ENCODE results near the gene C11orf97.

C11orf97 gene

DNA sequence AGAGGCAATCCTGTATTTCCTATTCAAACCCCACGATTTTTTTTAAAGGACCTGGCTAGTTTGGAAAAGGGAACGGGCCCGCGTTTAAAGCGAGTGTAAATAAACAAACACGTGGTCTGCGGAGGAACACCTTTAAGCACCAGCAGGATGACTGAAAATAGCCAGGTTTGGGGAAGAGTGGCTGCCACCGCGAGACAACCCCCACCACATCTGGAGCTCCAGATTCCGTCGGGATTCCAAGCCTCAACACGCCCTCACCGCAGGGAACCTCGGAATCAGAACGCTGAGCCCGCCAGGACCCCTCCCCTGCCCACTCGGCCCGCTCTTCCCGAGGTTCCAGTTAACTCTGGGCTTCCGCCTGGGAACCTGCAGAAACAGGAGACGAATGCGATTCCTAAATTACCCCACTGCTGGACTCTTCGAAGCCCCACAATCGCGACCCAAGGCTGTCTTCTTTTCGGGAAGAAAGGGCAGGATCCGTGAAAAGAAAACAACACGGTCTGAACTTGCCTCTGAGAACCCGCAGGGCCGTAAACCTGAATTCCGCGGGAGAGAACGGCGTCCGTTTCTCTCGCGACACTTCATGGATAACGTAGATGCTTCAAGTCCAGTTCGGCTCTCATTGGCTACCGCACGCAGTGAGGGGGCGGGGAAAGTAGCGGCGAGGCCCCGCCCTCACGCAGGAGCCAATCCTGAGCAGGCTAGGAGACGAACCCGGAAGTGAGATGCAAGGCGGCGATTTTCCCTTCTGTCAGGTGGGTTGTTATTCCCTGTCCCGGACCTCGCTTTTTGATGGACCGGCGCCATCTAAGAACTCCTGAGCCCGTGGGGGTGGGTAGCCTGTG lies 18.8 kb upstream of the C11orf97 start, which contains the start of the genes ANKRD49 and MRE11:
Gene ANKRD49, plus strand, starts transcription at position 704 of the 845 bp plus-strand sequence. CDS start 2,710 bp downstream, outside the sequence.
Gene MRE11, minus strand, starts transcription at position 564 of the 845 bp plus-strand sequence. CDS start 1,043 bp downstream, outside the sequence.
- TF ChIP-seq SIN3A (IDR thresholded peaks at IDR 0.05; ENCODE audit: borderline replicate concordance, insufficient read depth, low read length) (peak; percentile 97), FOXP2 (optimal IDR thresholded peaks at IDR 0.05; ENCODE audit: borderline replicate concordance, extremely low read depth, extremely low read length, insufficient read depth) (no peak), POLR2AphosphoS5 (IDR thresholded peaks at IDR 0.05; ENCODE audit: low read depth, low read length) (peak; percentile 83), TAF1 (IDR thresholded peaks at IDR 0.05; ENCODE audit: borderline replicate concordance, insufficient read depth, low read length) (peak; percentile 40; the same call in 1 of the 2 replicates)
- TF ChIP-seq, protein P1, sequence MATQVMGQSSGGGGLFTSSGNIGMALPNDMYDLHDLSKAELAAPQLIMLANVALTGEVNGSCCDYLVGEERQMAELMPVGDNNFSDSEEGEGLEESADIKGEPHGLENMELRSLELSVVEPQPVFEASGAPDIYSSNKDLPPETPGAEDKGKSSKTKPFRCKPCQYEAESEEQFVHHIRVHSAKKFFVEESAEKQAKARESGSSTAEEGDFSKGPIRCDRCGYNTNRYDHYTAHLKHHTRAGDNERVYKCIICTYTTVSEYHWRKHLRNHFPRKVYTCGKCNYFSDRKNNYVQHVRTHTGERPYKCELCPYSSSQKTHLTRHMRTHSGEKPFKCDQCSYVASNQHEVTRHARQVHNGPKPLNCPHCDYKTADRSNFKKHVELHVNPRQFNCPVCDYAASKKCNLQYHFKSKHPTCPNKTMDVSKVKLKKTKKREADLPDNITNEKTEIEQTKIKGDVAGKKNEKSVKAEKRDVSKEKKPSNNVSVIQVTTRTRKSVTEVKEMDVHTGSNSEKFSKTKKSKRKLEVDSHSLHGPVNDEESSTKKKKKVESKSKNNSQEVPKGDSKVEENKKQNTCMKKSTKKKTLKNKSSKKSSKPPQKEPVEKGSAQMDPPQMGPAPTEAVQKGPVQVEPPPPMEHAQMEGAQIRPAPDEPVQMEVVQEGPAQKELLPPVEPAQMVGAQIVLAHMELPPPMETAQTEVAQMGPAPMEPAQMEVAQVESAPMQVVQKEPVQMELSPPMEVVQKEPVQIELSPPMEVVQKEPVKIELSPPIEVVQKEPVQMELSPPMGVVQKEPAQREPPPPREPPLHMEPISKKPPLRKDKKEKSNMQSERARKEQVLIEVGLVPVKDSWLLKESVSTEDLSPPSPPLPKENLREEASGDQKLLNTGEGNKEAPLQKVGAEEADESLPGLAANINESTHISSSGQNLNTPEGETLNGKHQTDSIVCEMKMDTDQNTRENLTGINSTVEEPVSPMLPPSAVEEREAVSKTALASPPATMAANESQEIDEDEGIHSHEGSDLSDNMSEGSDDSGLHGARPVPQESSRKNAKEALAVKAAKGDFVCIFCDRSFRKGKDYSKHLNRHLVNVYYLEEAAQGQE (IDR thresholded peaks at IDR 0.05; ENCODE audit: insufficient read depth in 1 of 2, low read depth in 2 of 2, low read length in 2 of 2): no peak; a peak in 1 of 4 replicates

DNA sequence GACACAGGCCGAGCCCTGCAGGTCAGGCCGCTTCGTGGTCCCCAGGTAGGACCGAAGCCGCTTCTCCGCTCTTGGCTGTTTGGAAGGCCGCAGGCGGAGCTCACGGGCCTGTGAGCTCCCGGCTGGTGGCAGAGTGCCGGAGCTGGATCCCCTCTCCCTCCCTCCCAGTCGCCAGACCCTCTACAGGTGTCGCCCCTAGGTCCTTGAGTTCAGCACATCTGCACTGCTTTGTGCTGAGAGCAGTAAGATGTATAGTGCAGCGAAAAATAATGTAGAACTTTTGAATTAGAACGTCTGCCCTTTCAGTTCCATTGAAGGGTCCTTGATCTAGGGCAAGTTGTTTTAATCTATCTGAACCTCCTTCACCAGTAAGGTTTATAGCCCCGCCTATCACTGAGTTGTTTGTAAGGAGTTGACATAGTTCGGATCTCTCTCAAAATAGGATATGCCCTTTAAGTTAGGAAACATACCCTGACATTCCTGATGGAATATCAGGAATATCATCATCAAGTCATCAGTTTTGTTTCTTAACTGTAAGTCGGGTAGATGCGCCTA lies 18.1 kb upstream of the C11orf97 start:
- TF ChIP-seq POLR2AphosphoS5 (IDR thresholded peaks at IDR 0.05; ENCODE audit: low read depth, low read length) (no peak), SIN3A (IDR thresholded peaks at IDR 0.05; ENCODE audit: borderline replicate concordance, insufficient read depth, low read length) (no peak), TAF1 (IDR thresholded peaks at IDR 0.05; ENCODE audit: borderline replicate concordance, insufficient read depth, low read length) (no peak), FOXP2 (optimal IDR thresholded peaks at IDR 0.05; ENCODE audit: borderline replicate concordance, extremely low read depth, extremely low read length, insufficient read depth) (no peak)
- TF ChIP-seq, protein P1 (IDR thresholded peaks at IDR 0.05; ENCODE audit: insufficient read depth in 1 of 2, low read depth in 2 of 2, low read length in 2 of 2): no peak

DNA sequence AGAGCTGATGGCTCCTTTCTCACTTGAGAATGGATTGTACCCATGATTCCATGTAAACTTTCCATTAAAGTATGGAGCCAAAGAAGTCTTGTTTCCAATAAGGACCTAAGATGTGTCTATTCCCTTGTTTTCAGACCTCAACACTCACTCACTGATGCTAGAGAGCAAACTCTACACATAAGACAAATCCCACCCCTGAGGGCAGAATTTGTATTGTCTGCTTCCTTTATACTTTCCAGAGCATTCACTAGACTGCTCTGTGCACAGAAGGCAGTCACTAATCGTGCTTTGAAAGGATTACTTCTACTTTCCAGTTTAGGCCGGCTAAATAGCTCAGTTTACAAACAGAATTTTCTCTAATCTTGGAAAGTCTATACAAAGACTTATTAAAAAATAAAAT lies 12.1 kb upstream of the C11orf97 start:
- TF ChIP-seq POLR2AphosphoS5 (IDR thresholded peaks at IDR 0.05; ENCODE audit: low read depth, low read length) (no peak), TAF1 (IDR thresholded peaks at IDR 0.05; ENCODE audit: borderline replicate concordance, insufficient read depth, low read length) (no peak), SIN3A (IDR thresholded peaks at IDR 0.05; ENCODE audit: borderline replicate concordance, insufficient read depth, low read length) (no peak), FOXP2 (optimal IDR thresholded peaks at IDR 0.05; ENCODE audit: borderline replicate concordance, extremely low read depth, extremely low read length, insufficient read depth) (no peak)
- TF ChIP-seq, protein P1 (IDR thresholded peaks at IDR 0.05; ENCODE audit: insufficient read depth in 1 of 2, low read depth in 2 of 2, low read length in 2 of 2): no peak

DNA sequence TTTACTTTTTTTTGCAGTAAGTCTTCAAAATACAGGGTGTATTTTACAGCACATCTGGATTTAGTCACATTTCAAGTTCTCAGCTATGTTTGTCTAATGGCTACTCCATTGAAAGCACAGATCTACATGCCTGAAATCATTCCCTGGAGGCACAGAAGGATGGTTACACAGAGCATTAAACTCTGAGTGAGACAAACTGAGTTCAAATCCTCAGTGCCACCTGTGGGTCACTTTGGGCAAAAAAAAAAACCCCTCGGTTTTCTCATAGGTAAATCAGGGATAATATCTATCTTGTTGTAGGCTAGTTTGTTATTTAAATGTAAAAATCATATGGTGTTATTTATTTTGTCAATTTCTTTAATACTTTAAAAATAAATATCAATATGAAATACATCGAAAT lies 10.7 kb upstream of the C11orf97 start:
- TF ChIP-seq SIN3A (IDR thresholded peaks at IDR 0.05; ENCODE audit: borderline replicate concordance, insufficient read depth, low read length) (no peak), POLR2AphosphoS5 (IDR thresholded peaks at IDR 0.05; ENCODE audit: low read depth, low read length) (no peak), TAF1 (IDR thresholded peaks at IDR 0.05; ENCODE audit: borderline replicate concordance, insufficient read depth, low read length) (no peak), FOXP2 (optimal IDR thresholded peaks at IDR 0.05; ENCODE audit: borderline replicate concordance, extremely low read depth, extremely low read length, insufficient read depth) (no peak)
- TF ChIP-seq, protein P1 (IDR thresholded peaks at IDR 0.05; ENCODE audit: insufficient read depth in 1 of 2, low read depth in 2 of 2, low read length in 2 of 2): no peak

Measured in PFSK-1 (cell line).